BE2C (cell line): ENCODE measurements around the gene LAPTM5.

Source experiments
- DNase-seq: peaks from one replicate; pipeline ENCODE4 v3.0.0-alpha.2; 2020
- H3K27me3 ChIP-seq: fragments of 250-450 bp; sonication (Bioruptor Pico); 2 replicates; pipeline ENCODE4 v1.5.1; 2020; ENCODE audit warnings: mild to moderate bottlenecking
- H3K36me3 ChIP-seq: fragments of 250-450 bp; sonication (Bioruptor Pico); 2 replicates; pipeline ENCODE4 v1.5.1; 2020; ENCODE audit warnings: mild to moderate bottlenecking
- H3K4me1 ChIP-seq: fragments of 250-450 bp; sonication (Bioruptor Pico); 2 replicates; pipeline ENCODE4 v1.5.1; 2020
- H3K4me3 ChIP-seq: 2 replicates; pipeline ENCODE4 v1.5.1; 2011; ENCODE audit warnings: low read depth, low read length
- H3K9me3 ChIP-seq: fragments of 250-450 bp; sonication (Bioruptor Pico); 2 replicates; pipeline ENCODE4 v1.5.1; 2020
- CTCF ChIP-seq: IDR thresholded peaks from 2 replicates; pipeline ENCODE4 v1.5.1; 2012; ENCODE audit warnings: mild to moderate bottlenecking, low read depth, low read length

The LAPTM5 gene

GRCh38 chr1:30787856-30788495, 30.4 kb upstream of the LAPTM5 start:
- H3K36me3 ChIP-seq: no peaks in the 10 kb centered on the region
- TF ChIP-seq CTCF: no peak
- H3K4me3 ChIP-seq: no peak overlapping the region
- no peaks in the 10 kb centered on the region for H3K9me3 ChIP-seq
- no peak for DNase-seq
- H3K27me3 ChIP-seq: no peaks in the 10 kb centered on the region
- H3K4me1 ChIP-seq: no peaks in the 10 kb centered on the region

- no peaks in the 10 kb centered on the region for H3K36me3 ChIP-seq
- H3K9me3 ChIP-seq: no peaks in the 10 kb centered on the region
- no peak for DNase-seq
- no peaks in the 10 kb centered on the region for H3K27me3 ChIP-seq
- no peaks in the 10 kb centered on the region; the same call in 1 of the 2 replicates for H3K4me1 ChIP-seq
- no peak for TF ChIP-seq CTCF
- H3K4me3 ChIP-seq: no peak overlapping the region
Measured at GRCh38 chr1:30787266-30787665, 29.7 kb upstream of the LAPTM5 start.

- no peak for DNase-seq
- Histone ChIP-seq H3K27me3 (no peaks in the 10 kb centered on the region), H3K36me3 (no peaks in the 10 kb centered on the region), H3K4me3 (no peak overlapping the region), H3K4me1 (no peaks in the 10 kb centered on the region; the same call in 1 of the 2 replicates), H3K9me3 (no peaks in the 10 kb centered on the region)
- no peak for TF ChIP-seq CTCF
Measured at GRCh38 chr1:30786264-30786991, 28.9 kb upstream of the LAPTM5 start.

GRCh38 chr1:30785714-30786113, 28.1 kb upstream of the LAPTM5 start:
- no peak for DNase-seq
- Histone ChIP-seq H3K27me3 (no peaks in the 10 kb centered on the region), H3K36me3 (no peaks in the 10 kb centered on the region), H3K4me3 (no peak overlapping the region), H3K4me1 (no peaks in the 10 kb centered on the region; the same call in 1 of the 2 replicates), H3K9me3 (no peaks in the 10 kb centered on the region)
- TF ChIP-seq CTCF: no peak

- no peak overlapping the region for H3K4me3 ChIP-seq
- no peak for TF ChIP-seq CTCF
- no peaks in the 10 kb centered on the region for H3K27me3 ChIP-seq
- no peaks in the 10 kb centered on the region; the same call in 1 of the 2 replicates for H3K4me1 ChIP-seq
- H3K36me3 ChIP-seq: no peaks in the 10 kb centered on the region
- no peaks in the 10 kb centered on the region for H3K9me3 ChIP-seq
- DNase-seq: no peak
Measured at GRCh38 chr1:30785181-30785580, 27.6 kb upstream of the LAPTM5 start.
